Nephron progenitor cell (in vitro differentiated cells): Measurements from ENCODE around the gene UTP14C.

Experiments
- DNase-seq: peaks from one replicate; pipeline ENCODE4 v3.0.0; 2021
- H3K27ac Mint-ChIP-seq: 2 replicates; pipeline ENCODE4 v1.8.0; 2021; ENCODE audit warnings: mild to moderate bottlenecking, moderate library complexity, mixed read lengths
- H3K27me3 Mint-ChIP-seq: 2 replicates; pipeline ENCODE4 v1.8.0; 2021; ENCODE audit warnings: mild to moderate bottlenecking, low read depth, mixed read lengths; ENCODE audit not compliant: poor library complexity
- H3K36me3 Mint-ChIP-seq: 2 replicates; pipeline ENCODE4 v1.8.0; 2021; ENCODE audit warnings: low read depth, mixed read lengths
- H3K4me1 Mint-ChIP-seq: 2 replicates; pipeline ENCODE4 v1.8.0; 2021; ENCODE audit warnings: mixed read lengths
- H3K4me3 Mint-ChIP-seq: 2 replicates; pipeline ENCODE4 v1.8.0; 2021; ENCODE audit warnings: mild to moderate bottlenecking, moderate library complexity, mixed read lengths
- H3K9me3 Mint-ChIP-seq: 2 replicates; pipeline ENCODE4 v1.8.0; 2021; ENCODE audit warnings: mild to moderate bottlenecking, moderate library complexity, mixed read lengths
- TF ChIP-seq, protein P1 (sequence below): fragments of 200-600 bp; sonication (generic); IDR thresholded peaks from 2 replicates; pipeline ENCODE4 v1.5.0; 2021; ENCODE audit warnings: antibody characterized with exemption

Gene UTP14C

DNA sequence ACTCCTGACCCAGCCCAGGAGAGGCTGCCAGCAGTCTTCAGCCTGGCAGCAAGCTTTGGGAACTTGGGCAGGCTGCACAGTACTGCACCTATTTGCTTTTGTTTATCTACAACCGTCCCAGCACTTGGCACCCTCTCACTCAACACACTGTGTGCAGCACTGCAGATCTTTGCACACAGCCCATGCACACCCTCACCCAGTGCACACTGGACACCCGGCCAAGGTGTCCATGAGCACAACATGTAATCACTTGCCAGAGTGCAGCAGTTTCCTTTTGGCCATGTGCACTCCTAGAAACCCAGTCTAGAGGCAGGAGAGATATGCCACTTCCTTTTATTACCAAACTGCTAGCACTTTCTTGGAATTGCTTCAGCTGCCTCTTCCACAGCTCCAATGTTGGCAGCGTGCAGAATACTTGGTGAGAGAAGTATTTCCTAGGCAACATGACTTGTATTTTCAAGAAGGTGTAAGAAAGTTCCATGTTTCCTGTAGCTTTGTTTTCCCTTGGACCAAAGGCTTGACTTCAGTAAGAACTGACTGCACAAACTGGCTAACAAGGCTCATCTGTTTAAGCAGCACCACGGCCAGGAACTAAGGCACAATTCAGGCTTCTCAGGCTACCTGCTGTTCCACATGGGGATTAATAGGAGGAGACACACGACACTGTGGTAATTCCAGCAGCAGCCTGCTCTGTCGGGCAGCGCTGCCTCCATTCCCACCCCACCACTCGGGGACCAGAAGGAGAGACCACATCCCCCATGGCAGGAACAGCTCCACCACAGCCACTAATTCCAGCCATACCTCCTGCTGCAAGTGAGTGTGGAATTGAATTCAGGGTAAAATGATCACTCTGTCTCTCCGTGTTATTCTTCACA is 28.6 kb upstream of the UTP14C start:
- no peaks in the 10 kb centered on the region for H3K9me3 Mint-ChIP-seq
- H3K27me3 Mint-ChIP-seq = peaks cover 11% of the 10 kb centered on the region
- H3K4me3 Mint-ChIP-seq = no peak overlapping the region
- no peaks in the 10 kb centered on the region for H3K36me3 Mint-ChIP-seq
- H3K4me1 Mint-ChIP-seq = peaks cover 59% of the 10 kb centered on the region
- TF ChIP-seq, protein P1, sequence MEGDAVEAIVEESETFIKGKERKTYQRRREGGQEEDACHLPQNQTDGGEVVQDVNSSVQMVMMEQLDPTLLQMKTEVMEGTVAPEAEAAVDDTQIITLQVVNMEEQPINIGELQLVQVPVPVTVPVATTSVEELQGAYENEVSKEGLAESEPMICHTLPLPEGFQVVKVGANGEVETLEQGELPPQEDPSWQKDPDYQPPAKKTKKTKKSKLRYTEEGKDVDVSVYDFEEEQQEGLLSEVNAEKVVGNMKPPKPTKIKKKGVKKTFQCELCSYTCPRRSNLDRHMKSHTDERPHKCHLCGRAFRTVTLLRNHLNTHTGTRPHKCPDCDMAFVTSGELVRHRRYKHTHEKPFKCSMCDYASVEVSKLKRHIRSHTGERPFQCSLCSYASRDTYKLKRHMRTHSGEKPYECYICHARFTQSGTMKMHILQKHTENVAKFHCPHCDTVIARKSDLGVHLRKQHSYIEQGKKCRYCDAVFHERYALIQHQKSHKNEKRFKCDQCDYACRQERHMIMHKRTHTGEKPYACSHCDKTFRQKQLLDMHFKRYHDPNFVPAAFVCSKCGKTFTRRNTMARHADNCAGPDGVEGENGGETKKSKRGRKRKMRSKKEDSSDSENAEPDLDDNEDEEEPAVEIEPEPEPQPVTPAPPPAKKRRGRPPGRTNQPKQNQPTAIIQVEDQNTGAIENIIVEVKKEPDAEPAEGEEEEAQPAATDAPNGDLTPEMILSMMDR = no peak
- no peak for DNase-seq
- no peak overlapping the region for H3K27ac Mint-ChIP-seq

DNA sequence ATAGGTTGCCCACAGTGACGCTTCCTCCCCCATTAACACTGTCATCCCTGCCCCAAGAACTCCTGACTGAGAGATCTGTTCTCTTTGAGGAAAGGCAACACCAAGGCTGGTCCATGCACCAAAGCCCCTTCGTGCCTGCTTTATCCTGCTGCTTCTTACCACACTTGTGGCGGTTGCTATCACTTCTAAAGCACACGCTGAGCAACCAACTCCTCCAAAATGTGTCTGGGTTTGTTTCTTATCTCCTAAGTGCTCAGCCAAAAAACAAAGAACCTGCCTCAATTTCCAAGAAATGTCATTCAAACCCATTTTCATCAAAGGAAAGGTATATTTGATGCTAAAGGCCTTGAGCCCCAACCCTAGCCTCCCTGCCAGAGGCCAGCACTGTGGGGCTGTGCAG is 27.9 kb upstream of the UTP14C start:
- TF ChIP-seq, protein P1 = no peak
- Mint-ChIP-seq H3K27me3 (peaks cover 11% of the 10 kb centered on the region), H3K4me1 (peaks cover 66% of the 10 kb centered on the region), H3K9me3 (no peaks in the 10 kb centered on the region), H3K27ac (no peak overlapping the region), H3K36me3 (no peaks in the 10 kb centered on the region), H3K4me3 (no peak overlapping the region)
- DNase-seq = no peak

DNA sequence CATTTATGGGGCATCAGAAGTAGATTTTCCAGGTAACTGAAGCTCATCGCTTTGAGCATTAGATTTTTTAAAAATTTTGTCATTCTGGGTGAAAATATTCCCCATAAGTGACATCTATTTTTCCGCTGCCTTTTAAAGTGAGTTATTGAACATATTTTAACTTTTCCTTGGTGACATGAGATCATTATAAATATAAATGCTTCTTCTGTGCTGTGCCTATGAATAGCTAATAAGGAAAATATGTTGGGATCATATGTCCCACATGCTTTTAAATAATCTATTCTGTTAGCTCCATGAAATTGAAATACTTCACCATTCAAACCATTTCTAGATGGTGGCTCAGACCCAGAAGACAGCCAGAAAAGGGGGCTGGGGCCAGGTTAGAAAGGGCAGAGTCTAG is 27.3 kb upstream of the UTP14C start:
- no peak overlapping the region for H3K27ac Mint-ChIP-seq
- H3K36me3 Mint-ChIP-seq = no peaks in the 10 kb centered on the region
- no peak overlapping the region for H3K4me3 Mint-ChIP-seq
- peaks cover 7% of the 10 kb centered on the region for H3K27me3 Mint-ChIP-seq
- TF ChIP-seq, protein P1 = no peak
- peaks cover 66% of the 10 kb centered on the region for H3K4me1 Mint-ChIP-seq
- DNase-seq = no peak
- H3K9me3 Mint-ChIP-seq = no peaks in the 10 kb centered on the region

DNA sequence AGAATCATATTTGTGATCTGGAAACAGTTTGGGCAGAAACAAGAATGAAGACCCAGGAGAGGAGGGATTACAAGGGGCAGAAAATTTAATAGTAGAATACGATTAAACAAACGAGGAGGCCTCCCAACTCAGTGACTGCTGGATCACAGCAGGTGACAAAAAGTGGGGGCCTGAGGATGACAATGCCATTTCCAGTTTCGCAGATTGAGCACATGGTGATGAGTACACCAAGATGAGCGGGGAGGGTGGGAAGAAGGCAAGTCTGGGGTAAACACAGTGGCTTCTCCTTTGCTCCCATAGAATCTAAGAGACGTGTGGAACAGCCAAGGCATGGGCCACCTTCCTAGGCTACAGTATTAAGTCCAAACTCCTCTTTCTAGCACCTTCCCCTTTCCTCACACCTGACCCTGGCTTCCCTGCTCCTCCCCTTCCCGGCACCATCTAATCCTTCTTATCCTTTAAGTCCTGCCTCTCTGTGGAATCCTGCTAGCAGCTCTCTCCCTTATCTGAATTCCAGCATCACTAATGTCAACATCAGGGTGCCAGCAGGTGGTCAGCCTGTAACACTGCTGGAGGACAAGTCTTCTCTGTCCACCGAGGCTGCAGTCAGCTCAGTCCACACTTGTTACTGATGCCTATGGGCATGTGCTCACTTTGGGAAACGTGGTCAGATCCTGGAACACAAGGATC is 26.7 kb upstream of the UTP14C start:
- Mint-ChIP-seq H3K9me3 (no peaks in the 10 kb centered on the region), H3K4me3 (no peak overlapping the region), H3K27ac (no peak overlapping the region), H3K36me3 (no peaks in the 10 kb centered on the region), H3K27me3 (peaks cover 7% of the 10 kb centered on the region), H3K4me1 (peaks cover 66% of the 10 kb centered on the region)
- DNase-seq = no peak
- TF ChIP-seq, protein P1 = no peak

DNA sequence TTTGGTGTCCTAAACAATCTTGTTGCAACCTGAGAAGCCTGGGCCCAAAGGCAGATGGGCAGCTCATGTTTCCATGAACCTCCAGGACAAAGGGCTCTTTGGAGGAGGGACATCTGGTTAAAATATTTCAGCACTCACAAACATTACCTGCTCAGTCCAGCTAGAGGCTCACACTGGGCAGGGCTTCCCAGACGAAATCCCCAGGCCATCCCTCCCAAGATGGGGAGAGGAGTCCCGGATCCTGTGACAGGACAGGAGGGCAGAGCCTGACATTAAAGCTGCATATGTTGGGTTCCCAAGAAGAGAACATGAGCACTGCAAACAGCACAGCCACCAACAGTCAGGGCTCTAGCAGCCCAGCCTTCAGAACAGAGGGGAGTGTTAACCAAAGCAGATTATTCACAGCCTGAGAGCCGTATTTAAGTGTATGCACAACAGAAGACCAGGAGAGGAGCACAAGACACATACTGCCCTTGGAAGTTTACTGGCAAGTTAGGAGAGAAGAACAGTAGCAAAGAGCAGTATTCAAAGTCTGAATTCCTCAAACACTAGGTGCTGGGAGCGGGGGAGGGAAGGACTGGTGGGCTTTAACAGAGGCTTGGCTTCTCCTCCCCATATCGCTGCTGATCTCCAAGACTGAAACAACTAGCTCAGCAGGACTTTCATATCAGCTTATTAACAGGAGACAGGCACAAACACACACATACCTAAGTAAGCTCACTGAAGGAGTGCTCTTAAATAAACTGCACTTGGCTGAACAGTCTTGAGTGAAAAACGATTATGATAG is 25.6 kb upstream of the UTP14C start:
- no peaks in the 10 kb centered on the region for H3K9me3 Mint-ChIP-seq
- H3K36me3 Mint-ChIP-seq = no peaks in the 10 kb centered on the region
- TF ChIP-seq, protein P1 = no peak
- peak overlapping the region; percentile 74 for H3K27ac Mint-ChIP-seq
- no peak for DNase-seq
- H3K27me3 Mint-ChIP-seq = peaks cover 10% of the 10 kb centered on the region
- peak overlapping the region; percentile 52 for H3K4me3 Mint-ChIP-seq
- H3K4me1 Mint-ChIP-seq = peaks cover 66% of the 10 kb centered on the region
